Measurements from ENCODE around the gene GOLGA8A.

Gene GOLGA8A

DNA sequence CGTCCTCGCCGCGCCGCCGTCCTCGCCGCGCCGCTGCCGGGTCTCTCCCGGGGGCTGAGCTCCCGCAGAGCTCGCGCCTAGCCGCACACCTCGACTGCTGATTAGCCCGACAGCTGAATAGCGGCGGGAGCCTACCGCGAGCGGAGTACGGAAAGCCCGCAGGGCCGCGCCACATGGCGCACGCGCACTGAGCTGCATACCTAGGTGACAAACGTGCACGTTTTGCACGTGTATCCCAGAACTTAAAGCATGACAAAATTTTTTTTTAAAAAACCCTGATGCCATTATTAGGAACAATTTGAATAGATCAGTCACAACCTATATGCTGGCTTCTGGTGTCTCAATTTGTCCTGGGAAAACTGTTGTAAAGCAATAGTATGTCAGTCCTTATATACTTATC is at the start of gene GOLGA8A:
GOLGA8A (minus strand) TSS at position 122 of the 400 bp plus-strand sequence. CDS start 48,117 bp downstream, outside the sequence.
- no peak within 1 kb of the TSS for H3K27ac ChIP-seq
- TF ChIP-seq ZFX (IDR thresholded peaks at IDR 0.05; ENCODE audit: borderline replicate concordance) = no peak
- TF ChIP-seq, protein P1, sequence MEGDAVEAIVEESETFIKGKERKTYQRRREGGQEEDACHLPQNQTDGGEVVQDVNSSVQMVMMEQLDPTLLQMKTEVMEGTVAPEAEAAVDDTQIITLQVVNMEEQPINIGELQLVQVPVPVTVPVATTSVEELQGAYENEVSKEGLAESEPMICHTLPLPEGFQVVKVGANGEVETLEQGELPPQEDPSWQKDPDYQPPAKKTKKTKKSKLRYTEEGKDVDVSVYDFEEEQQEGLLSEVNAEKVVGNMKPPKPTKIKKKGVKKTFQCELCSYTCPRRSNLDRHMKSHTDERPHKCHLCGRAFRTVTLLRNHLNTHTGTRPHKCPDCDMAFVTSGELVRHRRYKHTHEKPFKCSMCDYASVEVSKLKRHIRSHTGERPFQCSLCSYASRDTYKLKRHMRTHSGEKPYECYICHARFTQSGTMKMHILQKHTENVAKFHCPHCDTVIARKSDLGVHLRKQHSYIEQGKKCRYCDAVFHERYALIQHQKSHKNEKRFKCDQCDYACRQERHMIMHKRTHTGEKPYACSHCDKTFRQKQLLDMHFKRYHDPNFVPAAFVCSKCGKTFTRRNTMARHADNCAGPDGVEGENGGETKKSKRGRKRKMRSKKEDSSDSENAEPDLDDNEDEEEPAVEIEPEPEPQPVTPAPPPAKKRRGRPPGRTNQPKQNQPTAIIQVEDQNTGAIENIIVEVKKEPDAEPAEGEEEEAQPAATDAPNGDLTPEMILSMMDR (IDR thresholded peaks at IDR 0.05) = no peak

DNA sequence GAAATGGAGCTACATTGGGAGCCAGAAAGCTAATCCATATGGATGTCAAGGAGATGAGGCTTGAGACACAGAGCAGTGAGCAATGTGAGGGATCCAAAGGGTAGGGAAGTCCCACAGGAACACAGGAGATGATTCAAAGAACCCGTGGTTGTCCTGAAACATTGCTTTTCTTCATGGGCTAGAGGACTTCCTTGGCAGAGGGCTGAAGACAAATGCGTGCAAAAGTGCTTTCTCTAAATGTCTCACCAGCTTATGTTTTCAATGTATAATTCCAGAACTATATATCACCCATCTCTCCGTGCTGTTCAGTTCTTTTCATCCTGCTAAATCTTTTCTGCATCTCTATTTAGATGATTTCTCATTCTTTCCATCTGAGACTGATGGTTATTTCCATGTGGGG is 46.0 kb upstream of the GOLGA8A start:
- no peak overlapping the region for H3K27ac ChIP-seq
- no peak for TF ChIP-seq ZFX (IDR thresholded peaks at IDR 0.05; ENCODE audit: borderline replicate concordance)
- TF ChIP-seq, protein P1 (IDR thresholded peaks at IDR 0.05) = no peak

DNA sequence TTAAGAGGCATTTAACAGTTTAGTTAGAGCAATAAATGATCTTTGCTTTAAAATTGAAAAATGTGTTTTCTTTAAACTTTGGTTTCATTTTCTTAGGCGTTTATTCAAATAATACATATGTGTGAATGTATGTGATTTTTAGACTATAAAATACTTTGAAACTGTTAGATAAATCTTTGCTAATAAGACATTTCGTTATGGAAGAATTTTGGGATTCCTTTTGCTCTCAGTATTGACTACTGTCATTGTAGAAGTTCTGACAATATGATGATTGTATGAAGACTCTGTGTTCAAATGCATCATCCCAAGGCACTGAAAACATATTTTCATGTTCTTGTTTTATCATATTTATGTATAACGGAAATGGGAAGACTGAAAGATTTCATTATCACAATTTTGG is 43.8 kb upstream of the GOLGA8A start:
- H3K27ac ChIP-seq = no peak overlapping the region
- no peak for TF ChIP-seq ZFX (IDR thresholded peaks at IDR 0.05; ENCODE audit: borderline replicate concordance)
- TF ChIP-seq, protein P1 (IDR thresholded peaks at IDR 0.05) = no peak

DNA sequence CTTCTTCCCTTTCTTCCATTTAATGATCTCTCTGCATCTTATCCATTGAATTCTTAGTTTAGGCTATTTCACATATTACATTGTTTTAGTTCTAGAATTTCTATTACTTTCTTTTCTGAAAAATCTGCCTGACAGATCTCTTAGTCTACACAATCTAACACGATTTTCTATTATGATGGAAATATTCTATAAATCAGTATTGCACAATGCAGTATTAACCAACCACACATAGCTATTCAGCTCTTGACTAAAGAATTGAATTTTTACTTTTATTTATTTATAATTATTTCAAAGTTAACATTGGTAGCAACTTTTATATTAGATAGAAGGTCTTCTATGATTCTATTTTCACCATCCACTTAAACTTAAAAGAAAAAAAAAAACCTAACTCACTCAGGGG is 36.2 kb upstream of the GOLGA8A start:
- TF ChIP-seq ZFX (IDR thresholded peaks at IDR 0.05; ENCODE audit: borderline replicate concordance) = no peak
- TF ChIP-seq, protein P1 (IDR thresholded peaks at IDR 0.05) = no peak
- no peak overlapping the region for H3K27ac ChIP-seq

GRCh38 chr15:34472947-34473346 is 35.3 kb upstream of the GOLGA8A start:
- no peak overlapping the region for H3K27ac ChIP-seq
- no peak for TF ChIP-seq ZFX (IDR thresholded peaks at IDR 0.05; ENCODE audit: borderline replicate concordance)
- TF ChIP-seq, protein P1 (IDR thresholded peaks at IDR 0.05) = no peak

DNA sequence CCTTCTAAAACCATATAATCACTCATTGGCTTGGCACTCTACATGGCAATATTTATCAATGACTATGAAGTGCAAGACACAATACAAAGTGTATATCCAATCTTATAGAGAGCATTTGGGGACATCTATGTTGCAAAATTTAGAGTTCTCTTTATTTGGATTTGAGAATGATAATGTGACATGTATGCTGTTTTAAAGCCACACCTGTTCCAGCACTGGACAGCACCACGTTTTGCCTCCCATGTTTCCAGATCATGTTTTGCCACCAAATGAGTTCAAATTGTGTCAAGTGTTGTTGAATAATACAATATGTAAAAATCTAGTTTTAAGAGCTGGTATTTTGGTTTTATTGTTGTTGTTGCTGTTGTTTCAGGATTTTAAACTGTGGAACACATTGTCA is 33.3 kb upstream of the GOLGA8A start:
- no peak overlapping the region for H3K27ac ChIP-seq
- TF ChIP-seq, protein P1 (IDR thresholded peaks at IDR 0.05) = no peak
- TF ChIP-seq ZFX (IDR thresholded peaks at IDR 0.05; ENCODE audit: borderline replicate concordance) = no peak

GRCh38 chr15:34470091-34470490 is 32.5 kb upstream of the GOLGA8A start:
- TF ChIP-seq ZFX (IDR thresholded peaks at IDR 0.05; ENCODE audit: borderline replicate concordance) = no peak
- TF ChIP-seq, protein P1 (IDR thresholded peaks at IDR 0.05) = no peak
- H3K27ac ChIP-seq = no peak overlapping the region
